ENCODE measurements around the gene INSYN2A.

DNA sequence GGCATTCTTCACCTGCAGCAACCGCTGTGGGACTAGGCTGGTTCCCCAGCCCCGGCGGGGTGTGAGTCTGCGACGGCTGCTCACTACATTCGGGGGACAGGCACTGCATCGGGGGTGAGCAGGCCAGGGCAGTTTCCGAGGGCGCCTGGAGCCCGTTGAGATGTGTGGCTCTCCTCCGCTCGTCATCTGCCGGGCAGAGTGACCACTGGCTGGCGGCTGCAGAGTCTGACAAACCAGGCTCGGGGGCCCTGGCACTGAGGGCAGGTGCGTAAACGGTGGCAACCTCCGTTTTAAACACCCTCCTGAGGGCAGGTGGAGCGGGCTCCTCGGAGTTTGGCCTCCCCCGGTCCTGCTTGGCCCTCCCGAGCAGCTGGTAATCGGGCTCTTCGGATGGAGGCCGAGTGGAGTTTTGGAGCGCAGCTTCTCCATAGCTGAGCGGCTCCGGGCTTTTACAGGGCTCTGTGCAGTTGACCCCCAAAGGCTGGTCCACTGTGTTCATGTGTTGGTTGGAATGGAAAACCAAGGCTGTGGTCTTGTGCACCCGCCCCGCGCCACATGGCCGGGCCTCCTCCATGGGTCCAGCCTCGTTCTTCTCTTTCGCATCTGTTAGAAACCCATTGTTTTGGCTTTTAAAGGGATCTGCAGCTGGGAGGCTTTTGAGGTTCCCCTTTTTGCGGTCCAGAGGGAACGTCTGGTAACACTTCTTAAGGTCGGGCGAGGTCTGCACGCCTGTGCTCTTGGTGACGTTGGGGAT is 20.9 kb downstream of the INSYN2A start:
- TF ChIP-seq, protein P1, sequence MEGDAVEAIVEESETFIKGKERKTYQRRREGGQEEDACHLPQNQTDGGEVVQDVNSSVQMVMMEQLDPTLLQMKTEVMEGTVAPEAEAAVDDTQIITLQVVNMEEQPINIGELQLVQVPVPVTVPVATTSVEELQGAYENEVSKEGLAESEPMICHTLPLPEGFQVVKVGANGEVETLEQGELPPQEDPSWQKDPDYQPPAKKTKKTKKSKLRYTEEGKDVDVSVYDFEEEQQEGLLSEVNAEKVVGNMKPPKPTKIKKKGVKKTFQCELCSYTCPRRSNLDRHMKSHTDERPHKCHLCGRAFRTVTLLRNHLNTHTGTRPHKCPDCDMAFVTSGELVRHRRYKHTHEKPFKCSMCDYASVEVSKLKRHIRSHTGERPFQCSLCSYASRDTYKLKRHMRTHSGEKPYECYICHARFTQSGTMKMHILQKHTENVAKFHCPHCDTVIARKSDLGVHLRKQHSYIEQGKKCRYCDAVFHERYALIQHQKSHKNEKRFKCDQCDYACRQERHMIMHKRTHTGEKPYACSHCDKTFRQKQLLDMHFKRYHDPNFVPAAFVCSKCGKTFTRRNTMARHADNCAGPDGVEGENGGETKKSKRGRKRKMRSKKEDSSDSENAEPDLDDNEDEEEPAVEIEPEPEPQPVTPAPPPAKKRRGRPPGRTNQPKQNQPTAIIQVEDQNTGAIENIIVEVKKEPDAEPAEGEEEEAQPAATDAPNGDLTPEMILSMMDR (conservative IDR thresholded peaks at IDR 0.05; ENCODE audit: low read depth, low read length), result no peak
- no peak for TF ChIP-seq EZH2 (IDR thresholded peaks at IDR 0.05; ENCODE audit: borderline replicate concordance, low read depth, low read length, poor library complexity, severe bottlenecking)
